GM12892 (cell line): ENCODE measurements around the gene TACSTD2.
"Not testable (repeated sequence)": the region's sequence is repeated elsewhere in the genome, so short reads cannot be mapped to it uniquely, and the experiment has no call there.

Source experiments
- DNase-seq: peaks from one replicate; pipeline ENCODE4 v3.0.0; 2011; ENCODE audit not compliant: insufficient read length
- FAIRE-seq: peaks from 2 replicates; lab custom pipeline; 2011; peaks lifted over from hg19 to GRCh38; lab: Jason Lieb, UNC
- POLR2A ChIP-seq: IDR thresholded peaks from 2 replicates; pipeline ENCODE4 v1.6.1; 2011; ENCODE audit warnings: low read depth, low read length, control low read depth
- POLR2AphosphoS5 ChIP-seq: IDR thresholded peaks from 2 replicates; pipeline ENCODE4 v1.6.1; 2011; ENCODE audit warnings: low read depth, low read length, control low read depth
- TAF1 ChIP-seq: IDR thresholded peaks from 2 replicates; pipeline ENCODE4 v1.6.1; 2011; ENCODE audit warnings: low read depth, mild to moderate bottlenecking, control low read depth, low read length, borderline replicate concordance

TACSTD2 gene

DNA sequence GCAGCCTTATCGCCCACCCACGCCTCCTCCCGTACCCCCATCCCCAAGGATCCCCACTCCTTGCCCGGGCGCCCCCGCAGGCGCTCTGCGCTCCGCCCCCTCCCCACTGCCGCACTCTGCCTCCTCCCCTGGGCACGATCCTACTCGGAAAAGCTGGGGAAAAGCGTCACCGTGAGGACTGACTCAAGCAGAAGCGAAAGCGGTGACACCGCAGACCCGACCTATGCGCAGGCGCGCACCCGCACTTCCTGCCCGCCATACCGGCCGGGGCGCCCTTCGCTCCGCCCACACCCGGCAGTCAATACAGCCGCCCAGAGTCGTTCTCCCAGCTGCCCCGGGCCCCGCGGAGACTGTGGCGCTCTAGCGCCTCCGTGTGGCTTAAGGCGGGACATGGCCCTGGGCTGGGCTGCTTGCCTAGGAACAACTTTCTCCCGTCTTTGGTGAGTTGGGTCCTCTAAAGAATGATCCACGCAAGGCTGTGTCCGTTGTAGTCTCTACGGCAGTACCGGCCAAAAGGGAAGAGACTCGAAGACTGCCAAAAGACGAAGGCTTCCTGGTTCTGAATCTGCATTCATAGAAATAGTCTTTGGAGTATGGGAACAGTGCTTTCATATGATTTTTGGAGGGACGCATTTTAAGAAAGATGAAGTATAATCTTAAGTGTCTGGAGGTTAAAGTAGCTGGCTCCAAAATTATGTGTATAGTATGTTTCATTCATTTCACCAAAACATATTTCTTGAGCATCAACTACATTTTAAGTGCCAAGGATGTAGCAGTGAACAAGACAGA is 30.3 kb downstream of the TACSTD2 start, which contains the start of gene OMA1:
TSS of gene OMA1 (minus strand) at position 207 of the 789 bp plus-strand sequence. CDS start 7,432 bp downstream, outside the sequence.
- FAIRE-seq (peak; percentile 99), DNase-seq (peak; percentile 81)
- peak; percentile 90 for TF ChIP-seq POLR2A
- TF ChIP-seq POLR2AphosphoS5: peak; percentile 90
- TF ChIP-seq TAF1: peak; percentile 62; the same call in 1 of the 2 replicates

DNA sequence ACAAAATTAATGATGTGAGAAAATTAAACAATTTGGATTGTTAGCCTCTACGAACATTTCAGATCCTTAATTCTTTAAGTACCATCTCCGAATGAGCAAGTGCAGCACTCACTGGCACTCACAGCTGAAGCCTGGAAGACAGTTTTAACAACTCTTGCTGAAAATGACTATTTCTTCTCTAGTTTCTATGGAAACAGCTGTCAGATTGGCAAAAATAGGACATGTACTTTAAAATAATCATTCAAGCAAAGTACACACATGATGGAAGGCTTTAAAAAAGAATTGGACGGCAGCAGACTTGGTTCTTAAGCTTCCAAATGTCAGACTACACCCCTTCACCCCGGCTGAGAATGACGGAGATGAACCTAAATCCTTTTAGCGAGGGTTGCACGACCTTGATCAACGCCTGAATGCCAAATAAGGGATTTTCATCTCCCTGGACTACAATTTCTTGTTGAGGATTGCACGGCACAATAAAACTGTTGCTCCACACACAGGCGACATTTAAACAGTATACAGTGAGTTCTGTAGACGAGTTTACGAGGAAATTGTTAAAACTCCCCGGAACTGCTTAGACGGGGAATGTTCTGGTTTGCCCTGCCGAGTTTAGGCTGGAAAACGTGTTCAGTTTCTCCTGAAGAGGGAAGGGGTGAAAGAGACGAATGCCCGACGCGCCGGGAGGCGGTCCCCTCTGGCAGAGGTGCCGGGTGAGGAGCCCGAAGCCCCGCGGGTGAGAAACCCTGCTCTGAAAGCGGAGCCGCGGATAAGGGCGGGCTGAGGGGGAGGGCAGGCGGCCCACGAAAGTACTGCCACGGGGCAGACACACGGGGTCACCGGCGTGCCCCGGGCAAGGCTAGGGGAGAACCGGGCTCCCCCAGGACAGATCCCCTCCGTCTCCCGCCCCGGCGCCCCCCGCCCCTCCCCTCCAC is 31.2 kb downstream of the TACSTD2 start:
- no peak for FAIRE-seq
- peak; percentile 30 for DNase-seq
- no peak for TF ChIP-seq POLR2A
- no peak for TF ChIP-seq TAF1
- no peak for TF ChIP-seq POLR2AphosphoS5

DNA sequence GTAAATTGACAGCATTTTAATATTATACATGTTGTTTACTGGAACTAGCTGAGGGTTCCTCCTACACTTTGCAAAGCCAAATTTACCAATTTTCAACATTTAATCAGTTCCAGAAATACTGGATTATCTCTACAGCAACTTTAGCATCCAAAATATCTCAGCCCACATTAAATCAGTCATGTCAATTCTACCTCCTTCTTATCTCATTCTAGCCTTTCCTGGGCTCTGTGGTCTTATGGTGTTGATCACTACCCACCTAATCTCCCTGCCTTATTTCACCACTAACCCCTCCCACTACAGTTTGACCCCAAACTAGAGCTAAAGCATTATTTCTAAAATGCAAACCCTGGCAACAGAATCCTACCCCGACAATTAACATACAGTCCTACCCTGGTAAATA is 33.8 kb downstream of the TACSTD2 start:
- FAIRE-seq (no peak), DNase-seq (no peak)
- TF ChIP-seq POLR2AphosphoS5: no peak
- no peak for TF ChIP-seq TAF1
- TF ChIP-seq POLR2A: no peak

DNA sequence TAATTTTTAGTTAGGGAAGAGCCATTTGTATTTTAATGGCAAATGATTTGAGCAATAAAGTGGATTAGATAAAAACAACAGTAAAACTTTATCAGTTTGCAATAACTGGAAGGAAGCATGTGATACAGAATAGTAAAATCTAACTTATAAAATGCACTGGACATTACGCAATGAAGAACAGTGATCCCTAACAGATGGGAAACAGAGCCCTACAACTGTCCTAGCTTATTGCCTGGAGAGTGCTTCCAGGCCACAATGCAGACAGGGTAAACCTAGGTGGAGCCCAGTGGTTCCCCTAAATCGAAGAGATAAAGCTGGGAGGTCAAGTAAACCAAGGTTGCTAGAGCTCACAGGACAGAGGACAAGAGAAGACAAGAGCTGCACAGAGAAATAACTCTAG is 37.5 kb downstream of the TACSTD2 start:
- TF ChIP-seq POLR2AphosphoS5 (no peak), POLR2A (no peak), TAF1 (no peak)
- DNase-seq (no peak), FAIRE-seq (no peak)

DNA sequence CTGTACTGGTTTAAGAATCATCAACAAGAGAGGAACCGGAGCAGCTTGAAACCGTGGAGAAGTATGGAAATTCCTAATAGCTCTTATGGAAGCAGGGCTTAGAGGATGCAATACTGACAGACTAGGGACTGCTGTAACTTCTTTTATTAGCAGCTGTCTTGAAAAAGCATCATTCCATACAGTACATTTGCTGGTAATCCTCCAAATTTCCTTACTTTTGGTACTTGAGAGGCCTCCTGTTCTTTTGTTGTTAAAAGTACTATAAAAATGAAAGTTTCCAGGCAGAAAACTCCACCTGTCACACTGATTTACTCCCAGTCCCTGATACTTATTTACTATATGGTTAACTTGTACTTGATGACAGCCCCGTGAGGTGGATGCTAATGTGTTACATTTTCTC is 38.2 kb downstream of the TACSTD2 start:
- TF ChIP-seq POLR2AphosphoS5: no peak
- TF ChIP-seq POLR2A: no peak
- no peak for TF ChIP-seq TAF1
- DNase-seq: no peak
- no peak for FAIRE-seq

DNA sequence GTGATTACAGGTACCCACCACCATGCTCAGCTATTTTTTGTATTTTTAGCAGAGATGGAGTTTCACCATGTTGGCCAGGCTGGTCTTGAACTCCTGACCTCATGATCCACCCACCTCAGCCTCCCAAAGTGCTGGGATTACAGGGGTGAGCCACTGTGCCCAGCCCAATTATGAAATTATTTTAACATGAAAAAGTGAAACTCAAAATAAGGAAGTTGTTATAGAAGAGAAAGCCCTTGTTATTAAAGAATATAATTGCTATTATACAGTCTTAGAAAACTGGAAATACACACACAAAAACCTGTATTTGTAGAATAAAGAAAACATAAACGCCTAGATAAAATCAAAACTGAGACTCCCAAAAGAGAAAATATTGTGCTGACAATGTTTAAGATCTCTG is 45.2 kb downstream of the TACSTD2 start:
- DNase-seq, FAIRE-seq: not testable (repeated sequence)

DNA sequence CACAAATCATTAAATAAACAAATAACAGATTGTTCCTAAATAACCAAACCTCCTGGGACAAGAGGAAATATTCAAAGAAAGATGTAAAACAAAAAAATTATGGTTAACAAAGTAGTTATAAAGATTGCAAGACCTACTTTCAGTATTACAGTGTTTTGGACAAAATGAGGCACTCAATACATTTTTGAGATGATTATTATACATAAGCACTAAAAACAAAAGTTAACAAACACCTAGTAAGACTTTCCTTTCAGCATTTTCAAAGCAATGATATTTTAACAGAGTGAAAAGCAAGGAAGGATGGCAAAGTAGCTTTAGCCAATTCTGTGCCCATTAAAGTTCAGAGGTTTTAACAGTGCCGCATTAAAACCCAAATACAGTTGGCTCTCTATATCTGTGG is 47.8 kb downstream of the TACSTD2 start:
- no peak for FAIRE-seq
- TF ChIP-seq TAF1 (no peak), POLR2AphosphoS5 (no peak), POLR2A (no peak)

DNA sequence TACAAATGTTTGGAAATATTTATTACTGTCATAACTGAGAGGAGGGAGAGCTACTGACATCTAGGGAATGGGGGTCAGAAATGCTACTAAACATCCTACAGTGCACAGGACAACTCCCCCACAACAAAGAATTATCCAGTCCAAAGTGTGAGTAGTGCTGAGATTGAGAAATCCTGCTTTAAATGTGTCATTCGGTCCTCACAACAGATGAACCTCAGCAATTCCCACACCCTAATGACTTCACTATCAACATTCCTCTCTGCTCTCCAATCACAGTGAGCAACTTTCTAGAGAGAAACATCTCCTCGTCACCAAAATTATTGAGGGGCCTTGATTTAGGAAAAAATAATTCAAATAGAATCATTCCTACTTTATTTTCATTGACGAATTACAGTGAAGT is 48.5 kb downstream of the TACSTD2 start:
- TF ChIP-seq POLR2A (no peak), POLR2AphosphoS5 (no peak), TAF1 (no peak)
- no peak for DNase-seq
- no peak for FAIRE-seq

More for the DNA sequence above, 47.8 kb downstream of the TACSTD2 start:
- no peak for DNase-seq
